SKM-1 treated with dmso at 0.1 percent for 144 hours (cell line): ENCODE measurements around the gene KDM5B.
"Not testable (repeated sequence)": the region's sequence is repeated elsewhere in the genome, so short reads cannot be mapped to it uniquely, and the experiment has no call there.

ENCODE experiments used
- DNase-seq: peaks from one replicate; lab custom pipeline; 2025; ENCODE audit not compliant: unreplicated experiment; lab: John Stamatoyannopoulos, UW

KDM5B gene

GRCh38 chr1:202807926-202808757 lies at the start of gene KDM5B:
TSS of gene KDM5B (minus strand) at chr1:202808421. CDS start at chr1:202808305, 116 bp downstream.
- DNase-seq = peak; percentile 57

- no peak for DNase-seq
Observed at GRCh38 chr1:202857136-202857610, 49.0 kb upstream of the KDM5B start.

GRCh38 chr1:202856014-202856413 lies 47.8 kb upstream of the KDM5B start:
- peak; percentile 81 for DNase-seq

- no peak for DNase-seq
Observed at GRCh38 chr1:202854787-202855186, 46.6 kb upstream of the KDM5B start.

- peak; percentile 45 for DNase-seq
Observed at GRCh38 chr1:202852163-202852904, 44.1 kb upstream of the KDM5B start.

- DNase-seq = no peak
Observed at GRCh38 chr1:202850593-202851362, 42.6 kb upstream of the KDM5B start.

GRCh38 chr1:202848191-202848542 lies 39.9 kb upstream of the KDM5B start:
- no peak for DNase-seq

GRCh38 chr1:202844935-202845334 lies 36.7 kb upstream of the KDM5B start:
- no peak for DNase-seq

- no peak for DNase-seq
Observed at GRCh38 chr1:202844259-202844658, 36.0 kb upstream of the KDM5B start.

- DNase-seq = no peak
Observed at GRCh38 chr1:202843081-202843480, 34.9 kb upstream of the KDM5B start.

- DNase-seq = no peak
Observed at GRCh38 chr1:202837746-202838262, 29.6 kb upstream of the KDM5B start.

GRCh38 chr1:202836623-202837403 lies 28.6 kb upstream of the KDM5B start:
- DNase-seq = peak; percentile 62

GRCh38 chr1:202835548-202836072 lies 27.4 kb upstream of the KDM5B start:
- peak; percentile 39 for DNase-seq

- no peak for DNase-seq
Observed at GRCh38 chr1:202834771-202835547, 26.7 kb upstream of the KDM5B start.

GRCh38 chr1:202831906-202832305 lies 23.7 kb upstream of the KDM5B start:
- no peak for DNase-seq

- DNase-seq = not testable (repeated sequence)
Observed at GRCh38 chr1:202829223-202829622, 21.0 kb upstream of the KDM5B start.

- no peak for DNase-seq
Observed at GRCh38 chr1:202825748-202826147, 17.5 kb upstream of the KDM5B start.

GRCh38 chr1:202821467-202821866 lies 13.2 kb upstream of the KDM5B start:
- DNase-seq = no peak

- no peak for DNase-seq
Observed at GRCh38 chr1:202818819-202819218, 10.6 kb upstream of the KDM5B start.
